CD14-positive monocyte (primary cell): ENCODE results near the gene WNT10A. TPM values are rescaled to one million over a fixed set of nuclear protein-coding genes. Genes with fewer than 3 reads are reported as not detected.

ENCODE experiments used
- DNase-seq, 3 donors: peaks; one replicate each; pipeline ENCODE4 v3.0.0-alpha.2; 2011 to 2022
- H2AFZ ChIP-seq: 2 replicates; pipeline ENCODE4 v1.6.0; 2012; ENCODE audit warnings: mild to moderate bottlenecking, low read depth, low read length, inconsistent platforms; ENCODE audit not compliant: insufficient read depth, poor library complexity, severe bottlenecking
- H3K27ac ChIP-seq, 2 donors: 1 replicate in 1 of 2; 2 replicates in 1 of 2; pipeline ENCODE4 v1.5.1; 2012 to 2013; ENCODE audit warnings: low read length in 2 of 2, control low read depth in 1 of 2, inconsistent platforms in 1 of 2, low read depth in 1 of 2, mild to moderate bottlenecking in 1 of 2
- H3K27me3 ChIP-seq, 2 donors: one replicate each; pipeline versions ENCODE4 v1.6.0 to v1.6.1; 2011 to 2013; ENCODE audit warnings: low read length in 2 of 2; ENCODE audit not compliant: control insufficient read depth in 2 of 2, insufficient read depth in 2 of 2
- H3K36me3 ChIP-seq, 2 donors: replicated peaks in 1 of 2; 1 replicate in 1 of 2; 2 replicates in 1 of 2; pipeline versions ENCODE4 v1.5.1 to v1.6.1; 2012 to 2013; ENCODE audit warnings: low read length in 2 of 2, control low read depth in 1 of 2, inconsistent platforms in 1 of 2, mild to moderate bottlenecking in 1 of 2; ENCODE audit not compliant: insufficient read depth in 2 of 2, control insufficient read depth in 1 of 2
- H3K4me1 ChIP-seq, 2 donors: 1 replicate in 1 of 2; 2 replicates in 1 of 2; pipeline versions ENCODE4 v1.5.1 to v1.6.1; 2012 to 2013; ENCODE audit warnings: low read length in 2 of 2, control low read depth in 1 of 2, inconsistent platforms in 1 of 2, mild to moderate bottlenecking in 1 of 2, moderate library complexity in 1 of 2; ENCODE audit not compliant: insufficient read depth in 2 of 2, control insufficient read depth in 1 of 2
- H3K4me2 ChIP-seq: replicated peaks from 2 replicates; pipeline ENCODE3; 2012; ENCODE audit warnings: low read length, moderate library complexity, mild to moderate bottlenecking; ENCODE audit not compliant: poor library complexity, severe bottlenecking; ENCODE audit errors: extremely low read depth
- H3K4me3 ChIP-seq, 3 experiments: fragments of 200-600 bp in 1 of 3; sonication (generic) in 1 of 3; replicated peaks in 1 of 3; 1 replicate in 2 of 3; 2 replicates in 1 of 3; pipeline ENCODE4 v1.5.1; 2011 to 2013; ENCODE audit warnings: low read length in 3 of 3, mild to moderate bottlenecking in 3 of 3, control low read depth in 2 of 3, low read depth in 2 of 3, inconsistent platforms in 1 of 3, moderate library complexity in 1 of 3
- H3K79me2 ChIP-seq: 2 replicates; pipeline ENCODE4 v1.6.0; 2012; ENCODE audit warnings: mild to moderate bottlenecking, control low read depth, inconsistent platforms, low read length, moderate library complexity; ENCODE audit not compliant: insufficient read depth
- H3K9ac ChIP-seq: 2 replicates; pipeline ENCODE4 v1.6.0; 2017; ENCODE audit warnings: low read length, mild to moderate bottlenecking; ENCODE audit not compliant: insufficient read depth, poor library complexity, severe bottlenecking
- H3K9me3 ChIP-seq, 2 donors: replicated peaks in 1 of 2; 1 replicate in 1 of 2; 2 replicates in 1 of 2; pipeline versions ENCODE4 v1.5.1 to v1.6.1; 2012 to 2013; ENCODE audit warnings: low read length in 2 of 2, control low read depth in 1 of 2; ENCODE audit not compliant: control insufficient read depth in 1 of 2, insufficient read depth in 1 of 2
- H4K20me1 ChIP-seq: 2 replicates; pipeline ENCODE4 v1.6.0; 2012; ENCODE audit warnings: mild to moderate bottlenecking, low read length, control low read depth, moderate library complexity; ENCODE audit not compliant: insufficient read depth
- H3K27ac Mint-ChIP-seq, 7 donors: one replicate each; pipeline ENCODE4 v1.8.0; 2020; ENCODE audit warnings: mild to moderate bottlenecking in 7 of 7, mixed read lengths in 7 of 7, moderate library complexity in 6 of 7, inconsistent platforms in 2 of 7
- H3K27me3 Mint-ChIP-seq, 3 donors: one replicate each; pipeline ENCODE4 v1.8.0; 2021 to 2022; ENCODE audit warnings: low read depth in 3 of 3, mild to moderate bottlenecking in 3 of 3, mixed read lengths in 3 of 3, moderate library complexity in 3 of 3, inconsistent platforms in 1 of 3
- H3K36me3 Mint-ChIP-seq, 2 donors: one replicate each; pipeline ENCODE4 v1.8.0; 2020; ENCODE audit warnings: mixed read lengths in 2 of 2, inconsistent platforms in 1 of 2, mild to moderate bottlenecking in 1 of 2
- H3K4me1 Mint-ChIP-seq: one replicate; pipeline ENCODE4 v1.8.0; 2020; ENCODE audit warnings: mild to moderate bottlenecking, mixed read lengths
- H3K4me3 Mint-ChIP-seq, 2 donors: one replicate each; pipeline ENCODE4 v1.8.0; 2020; ENCODE audit warnings: mild to moderate bottlenecking in 2 of 2, mixed read lengths in 2 of 2, moderate library complexity in 1 of 2
- H3K9me3 Mint-ChIP-seq, 7 donors: one replicate each; pipeline ENCODE4 v1.8.0; 2020 to 2022; ENCODE audit warnings: mixed read lengths in 7 of 7, mild to moderate bottlenecking in 6 of 7, moderate library complexity in 6 of 7, inconsistent platforms in 2 of 7
- CTCF ChIP-seq: fragments of 200-600 bp; IDR thresholded peaks from one replicate; pipeline ENCODE4 v1.8.0; 2022; ENCODE audit warnings: antibody characterized with exemption, mild to moderate bottlenecking
- WGBS: methylation state at CpG from one replicate; pipeline ENCODE4 v1.1.5; 2013; ENCODE audit warnings: missing lambda C conversion rate; ENCODE audit not compliant: insufficient coverage; 5-methylcytosine and 5-hydroxymethylcytosine counted together
- intact Hi-C, 2 donors: fragments of 100-400 bp; cut with micrococcal nuclease; formaldehyde crosslinking; loops; one replicate each; pipeline versions ENCODE4 v1.15.0 to v1.15.1; 2023
- polyA plus RNA-seq, 3 donors: library from polyadenylated mRNA; depleted of rRNA in 1 of 3; unstranded in 2 of 3; stranded (reverse) in 1 of 3; fragments of 300-500 nt in 2 of 3; fragments of >200 nt in 1 of 3; fragmentation: Illumina TruSeq in 2 of 3; gene quantifications; 1 replicate in 2 of 3; 2 replicates in 1 of 3; pipeline ENCODE4 v1.2.3, GENCODE V29; 2012 to 2021

The WNT10A gene
- polyA plus RNA-seq, 3 donors = 0.04 TPM; not detected in 2

- peak overlapping the region; percentile 91 for H2AFZ ChIP-seq
- Mint-ChIP-seq H3K36me3 (no peaks in the 10 kb centered on the region), H3K4me3 (peak overlapping the region; percentile 87 to 92), H3K27ac (peak overlapping the region; percentile 45 to 91 (median 76)), H3K27me3 (peaks cover 38 to 54% (median 54%) of the 10 kb centered on the region in 3 donors), H3K9me3 (peaks cover 0 to 3% (median 0%) of the 10 kb centered on the region in 7 donors), H3K4me1 (peaks cover 8% of the 10 kb centered on the region)
- peaks cover 13 to 36% of the 10 kb centered on the region in 2 donors for H3K27me3 ChIP-seq
- H3K79me2 ChIP-seq = no peaks in the 10 kb centered on the region
- H3K4me2 ChIP-seq = peak overlapping the region; percentile 99
- 1% methylated on average over 50 of the region's 58 CpGs for WGBS
- H3K4me1 ChIP-seq = peaks cover 9 to 14% of the 10 kb centered on the region in 2 donors
- peak overlapping the region; percentile 30 to 82 for H3K27ac ChIP-seq
- H4K20me1 ChIP-seq = no peaks in the 10 kb centered on the region
- no peak for TF ChIP-seq CTCF
- H3K9me3 ChIP-seq = no peaks in the 10 kb centered on the region
- intact Hi-C loops = no loop called here
- no peaks in the 10 kb centered on the region for H3K36me3 ChIP-seq
- peak overlapping the region; percentile 65 to 87 (median 69) for H3K4me3 ChIP-seq
- H3K9ac ChIP-seq = peak overlapping the region; percentile 77
- peak; percentile 77 to 91 (median 85) for DNase-seq
Observed at GRCh38 chr2:218908721-218909619, 28.3 kb downstream of the WNT10A start.

- no peak for DNase-seq
- no peak for TF ChIP-seq CTCF
- H2AFZ ChIP-seq = no peak overlapping the region
- H3K9me3 Mint-ChIP-seq = peaks cover 0 to 3% (median 0%) of the 10 kb centered on the region in 7 donors
- no peaks in the 10 kb centered on the region for H3K9me3 ChIP-seq
- H3K27ac ChIP-seq = no peak overlapping the region
- H4K20me1 ChIP-seq = no peaks in the 10 kb centered on the region
- no peak overlapping the region for H3K4me2 ChIP-seq
- H3K4me3 Mint-ChIP-seq = no peak overlapping the region
- intact Hi-C loops = no loop called here
- H3K27me3 ChIP-seq = peaks cover 6 to 28% of the 10 kb centered on the region in 2 donors
- peaks cover 8% of the 10 kb centered on the region for H3K4me1 Mint-ChIP-seq
- H3K36me3 ChIP-seq = no peaks in the 10 kb centered on the region
- 100% methylated on average over 1 of the region's 6 CpGs for WGBS
- no peaks in the 10 kb centered on the region for H3K79me2 ChIP-seq
- peaks cover 9 to 14% of the 10 kb centered on the region in 2 donors for H3K4me1 ChIP-seq
- H3K36me3 Mint-ChIP-seq = no peaks in the 10 kb centered on the region
- no peak overlapping the region for H3K9ac ChIP-seq
- H3K4me3 ChIP-seq = no peak overlapping the region
- H3K27ac Mint-ChIP-seq = no peak overlapping the region
- H3K27me3 Mint-ChIP-seq = peaks cover 40 to 56% (median 49%) of the 10 kb centered on the region in 3 donors
Observed at GRCh38 chr2:218910741-218911140, 30.1 kb downstream of the WNT10A start.
